ENCODE data around the gene SLC17A9.

SLC17A9 gene

DNA sequence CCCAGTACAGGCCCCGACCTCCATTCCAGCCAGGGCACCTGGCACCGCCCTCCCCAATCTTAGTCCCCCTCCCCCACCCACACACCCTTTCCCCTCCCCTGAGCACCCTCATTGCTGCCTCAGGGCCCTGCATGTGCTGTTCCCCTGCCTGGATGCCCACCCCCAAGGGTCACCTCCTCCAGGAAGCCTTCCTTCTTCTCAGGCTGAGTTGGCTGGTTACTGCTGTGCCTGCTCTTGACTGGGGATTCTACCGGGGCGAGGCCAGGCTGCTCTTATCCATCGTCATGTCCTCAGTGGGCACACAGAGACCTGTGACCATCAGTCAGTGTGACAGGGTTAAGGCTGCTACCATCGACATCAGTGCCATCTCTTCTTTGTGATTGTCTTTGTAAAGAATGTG, 30.7 kb downstream of the SLC17A9 start:
- TF ChIP-seq CTCF (IDR thresholded peaks at IDR 0.05; ENCODE audit: borderline replicate concordance, insufficient read depth, low read depth, low read length) = no peak
- H3K4me3 ChIP-seq (ENCODE audit: low read depth, low read length) = no peak overlapping the region

DNA sequence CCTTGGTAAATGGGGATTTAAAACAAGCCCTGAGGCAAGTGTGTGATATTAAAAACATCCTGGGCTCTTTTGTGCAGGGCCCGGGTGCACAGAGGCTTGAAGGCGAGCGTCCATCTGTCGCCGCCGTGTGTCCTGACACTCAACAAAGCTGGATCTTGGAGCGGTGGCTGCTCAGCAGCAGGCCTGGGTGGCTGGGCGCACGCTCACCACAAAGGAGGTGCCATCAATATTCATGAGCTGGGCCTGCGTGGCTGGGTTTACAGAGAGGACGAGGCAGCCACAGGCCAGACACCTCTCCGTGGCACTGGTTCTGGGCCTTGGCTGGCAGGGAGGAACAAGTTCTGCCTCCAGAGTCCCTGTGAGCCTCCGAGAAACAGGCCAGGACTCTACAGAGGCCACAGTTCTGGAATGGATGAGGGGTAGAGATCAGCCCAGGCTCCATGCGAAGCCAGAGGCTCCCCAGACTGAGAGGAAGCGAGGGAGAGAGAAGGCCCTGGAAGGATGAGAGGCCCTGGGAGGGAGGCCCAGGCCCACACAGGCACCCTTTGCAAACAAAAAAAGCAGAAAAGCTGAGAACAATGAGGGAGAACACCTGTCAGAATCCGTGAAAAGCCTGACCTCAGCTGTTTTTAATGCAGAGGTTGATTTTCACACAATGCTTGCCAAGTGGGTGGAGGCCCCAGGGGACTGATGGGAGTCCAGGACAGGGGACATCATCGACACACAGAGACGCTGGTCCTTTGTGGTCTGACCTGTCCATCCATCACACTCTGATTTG, 32.3 kb downstream of the SLC17A9 start:
- no peak overlapping the region for H3K4me3 ChIP-seq (ENCODE audit: low read depth, low read length)
- no peak for TF ChIP-seq CTCF (IDR thresholded peaks at IDR 0.05; ENCODE audit: borderline replicate concordance, insufficient read depth, low read depth, low read length)

GRCh38 chr20:62985444-62985778, 32.9 kb downstream of the SLC17A9 start:
- no peak overlapping the region for H3K4me3 ChIP-seq (ENCODE audit: low read depth, low read length)
- no peak for TF ChIP-seq CTCF (IDR thresholded peaks at IDR 0.05; ENCODE audit: borderline replicate concordance, insufficient read depth, low read depth, low read length)

DNA sequence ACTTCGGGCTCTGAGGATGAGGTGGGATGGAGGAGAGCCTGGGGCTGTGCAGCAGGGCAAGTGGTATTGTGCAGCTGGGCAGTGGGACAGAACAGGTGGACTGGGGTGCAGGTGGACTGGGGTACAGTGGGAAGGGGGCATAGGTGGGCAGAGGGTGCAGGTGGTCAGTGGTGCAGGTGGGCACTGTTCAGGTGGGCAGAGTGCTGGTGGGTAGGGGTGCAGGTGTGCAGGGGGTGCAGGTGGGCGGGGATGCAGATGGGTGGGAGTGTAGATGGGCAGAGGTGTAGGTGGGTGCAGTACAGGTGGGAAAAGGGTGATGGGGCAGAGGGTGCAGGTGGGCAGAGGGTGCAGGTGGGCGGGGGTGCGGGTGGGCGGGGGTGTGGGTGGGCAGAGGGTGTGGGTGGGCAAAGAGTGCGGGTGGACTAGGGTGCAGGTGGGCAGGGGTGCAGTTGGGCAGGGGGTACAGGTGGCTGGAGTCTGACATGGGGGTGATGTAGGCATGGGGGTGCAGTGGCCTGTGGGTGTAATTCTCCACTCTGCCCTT, 33.8 kb downstream of the SLC17A9 start:
- H3K4me3 ChIP-seq (ENCODE audit: low read depth, low read length) = no peak overlapping the region
- TF ChIP-seq CTCF (IDR thresholded peaks at IDR 0.05; ENCODE audit: borderline replicate concordance, insufficient read depth, low read depth, low read length) = no peak

DNA sequence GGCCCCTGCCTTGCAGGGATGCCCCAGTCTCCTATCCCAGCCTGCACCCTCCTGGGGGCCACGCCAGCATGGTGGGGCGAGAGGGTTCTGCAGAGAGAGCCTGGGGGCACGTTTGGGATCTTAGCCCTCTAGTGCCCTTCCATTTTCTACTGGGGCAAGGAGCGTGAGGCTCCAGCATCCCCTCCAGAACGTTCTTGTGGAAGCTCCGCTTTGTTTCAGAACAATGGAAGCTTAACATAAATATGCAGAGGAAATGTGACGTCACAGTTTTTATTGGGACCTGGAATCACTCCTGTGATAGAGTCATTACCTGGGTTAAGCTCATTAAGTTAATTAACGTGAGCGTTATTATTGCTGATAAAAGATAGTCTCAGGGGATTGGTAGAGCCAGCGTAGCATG, 34.6 kb downstream of the SLC17A9 start:
- TF ChIP-seq CTCF (IDR thresholded peaks at IDR 0.05; ENCODE audit: borderline replicate concordance, insufficient read depth, low read depth, low read length) = no peak
- no peak overlapping the region for H3K4me3 ChIP-seq (ENCODE audit: low read depth, low read length)

- no peak overlapping the region for H3K4me3 ChIP-seq (ENCODE audit: low read depth, low read length)
- no peak for TF ChIP-seq CTCF (IDR thresholded peaks at IDR 0.05; ENCODE audit: borderline replicate concordance, insufficient read depth, low read depth, low read length)
Observed at GRCh38 chr20:62989201-62989601, 36.7 kb downstream of the SLC17A9 start.

DNA sequence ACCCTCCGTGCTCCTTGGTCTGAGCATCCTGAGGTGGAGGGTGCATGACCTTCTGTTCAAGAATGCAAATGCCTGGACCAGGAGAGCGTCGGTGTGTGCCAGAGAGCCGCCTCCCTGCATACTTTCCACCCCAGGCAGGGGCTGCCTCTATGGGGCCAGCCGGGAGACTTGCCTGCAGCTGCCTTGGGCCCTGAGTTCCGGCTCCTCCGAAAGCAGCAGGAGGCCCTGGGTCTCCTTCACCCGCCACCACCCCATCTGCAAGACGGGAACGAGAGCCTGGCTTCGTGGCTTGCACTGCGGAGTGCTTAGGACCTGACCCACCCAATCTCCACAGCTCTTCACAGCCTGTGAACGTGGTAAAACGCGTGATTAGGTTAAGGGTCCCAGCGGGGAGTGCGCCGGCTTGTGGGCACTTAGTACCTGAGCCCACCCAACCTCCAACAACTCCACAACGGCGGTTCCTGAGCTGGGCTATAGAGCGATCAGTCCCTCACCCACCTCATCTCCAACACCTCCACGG, 37.9 kb downstream of the SLC17A9 start:
- no peak overlapping the region for H3K4me3 ChIP-seq (ENCODE audit: low read depth, low read length)
- TF ChIP-seq CTCF (IDR thresholded peaks at IDR 0.05; ENCODE audit: borderline replicate concordance, insufficient read depth, low read depth, low read length) = no peak
